MM.1S (cell line): Measurements from ENCODE around the gene SMIM38.

Experiments
- DNase-seq: peaks from one replicate; pipeline ENCODE4 v3.0.0-alpha.2; 2015
- H2AFZ ChIP-seq: fragments of 300-600 bp; sonication (generic); 2 replicates; pipeline ENCODE4 v1.6.0; 2016; ENCODE audit warnings: antibody characterized with exemption, low read length
- H3F3A ChIP-seq: fragments of 300-600 bp; sonication (generic); 2 replicates; pipeline ENCODE4 v1.6.1; 2016; ENCODE audit warnings: mild to moderate bottlenecking, antibody characterized with exemption, low read length, moderate library complexity, mixed read lengths; ENCODE audit not compliant: insufficient read depth
- H3K27ac ChIP-seq: fragments of 300-600 bp; sonication (generic); 2 replicates; pipeline ENCODE4 v1.5.1; 2016; ENCODE audit warnings: mild to moderate bottlenecking, low read length
- H3K27me3 ChIP-seq: fragments of 300-600 bp; sonication (generic); replicated peaks from 2 replicates; pipeline ENCODE4 v1.6.0; 2016; ENCODE audit warnings: low read length; ENCODE audit not compliant: insufficient read depth
- H3K36me3 ChIP-seq: fragments of 300-600 bp; sonication (generic); replicated peaks from 2 replicates; pipeline ENCODE4 v1.6.1; 2016; ENCODE audit warnings: mild to moderate bottlenecking, low read length, mixed read lengths; ENCODE audit not compliant: insufficient read depth
- H3K4me1 ChIP-seq: fragments of 300-600 bp; sonication (generic); 2 replicates; pipeline ENCODE4 v1.6.1; 2016; ENCODE audit warnings: low read length, mixed read lengths
- H3K4me2 ChIP-seq: fragments of 300-600 bp; sonication (generic); 2 replicates; pipeline ENCODE4 v1.6.0; 2016; ENCODE audit warnings: low read depth, low read length
- H3K4me3 ChIP-seq: fragments of 300-600 bp; sonication (generic); 2 replicates; pipeline ENCODE4 v1.5.1; 2016; ENCODE audit warnings: low read length, mixed read lengths
- H3K79me2 ChIP-seq: fragments of 300-600 bp; sonication (generic); 2 replicates; pipeline ENCODE4 v1.6.1; 2016; ENCODE audit warnings: mixed run types, low read length, mixed read lengths
- H3K9ac ChIP-seq: fragments of 300-600 bp; sonication (generic); 2 replicates; pipeline ENCODE4 v1.6.1; 2016; ENCODE audit warnings: low read length, mixed read lengths
- H3K9me2 ChIP-seq: fragments of 300-600 bp; sonication (generic); replicated peaks from 2 replicates; pipeline ENCODE4 v1.6.1; 2016; ENCODE audit warnings: mild to moderate bottlenecking, low read length, mixed read lengths; ENCODE audit not compliant: insufficient read depth
- H3K9me3 ChIP-seq: fragments of 300-600 bp; sonication (generic); replicated peaks from 2 replicates; pipeline ENCODE4 v1.6.1; 2016; ENCODE audit warnings: mild to moderate bottlenecking, low read length, mixed read lengths; ENCODE audit not compliant: insufficient read depth
- H4K20me1 ChIP-seq: fragments of 300-600 bp; sonication (generic); 2 replicates; pipeline ENCODE4 v1.6.1; 2016; ENCODE audit warnings: mild to moderate bottlenecking, low read length, moderate library complexity, mixed read lengths; ENCODE audit not compliant: insufficient read depth
- EZH2 ChIP-seq: fragments of 300-600 bp; sonication (generic); optimal IDR thresholded peaks from 2 replicates; pipeline ENCODE3; 2017; ENCODE audit warnings: low read depth, mild to moderate bottlenecking, antibody characterized with exemption, low read length, mixed read lengths
- EZH2phosphoT487 ChIP-seq: fragments of 300-600 bp; sonication (generic); IDR thresholded peaks from 2 replicates; pipeline ENCODE4 v1.6.1; 2018; ENCODE audit warnings: antibody characterized with exemption, low read length
- TF ChIP-seq, protein P1 (sequence below): fragments of 300-600 bp; sonication (generic); IDR thresholded peaks from 2 replicates; pipeline ENCODE4 v1.5.1; 2016; ENCODE audit warnings: antibody characterized with exemption, low read length, mixed read lengths

The SMIM38 gene

DNA sequence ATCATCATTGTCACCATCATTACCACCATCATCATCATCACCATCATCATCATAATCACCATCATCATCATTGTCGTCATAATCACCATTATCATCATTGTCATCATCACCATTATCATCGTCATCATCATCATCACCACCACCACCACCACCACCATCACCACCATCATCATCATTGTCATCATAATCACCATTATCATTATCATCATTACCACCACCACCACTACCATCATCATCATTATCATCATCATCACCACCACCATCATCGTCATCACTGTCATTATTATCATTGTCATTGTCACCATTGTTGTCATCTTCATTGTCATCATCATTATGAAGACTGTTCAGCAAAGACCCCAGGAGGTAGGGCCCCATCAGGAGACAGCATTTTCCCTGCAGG lies 33.3 kb downstream of the SMIM38 start:
- H3K27ac ChIP-seq: no peak overlapping the region
- no peaks in the 10 kb centered on the region for H3K9me3 ChIP-seq
- H3K4me1 ChIP-seq: no peaks in the 10 kb centered on the region
- H3K4me3 ChIP-seq: no peak overlapping the region
- H3K9ac ChIP-seq: no peak overlapping the region
- H3K27me3 ChIP-seq: peaks cover 31% of the 10 kb centered on the region
- no peak for DNase-seq
- no peaks in the 10 kb centered on the region for H4K20me1 ChIP-seq
- H3K79me2 ChIP-seq: no peaks in the 10 kb centered on the region
- no peaks in the 10 kb centered on the region for H3K36me3 ChIP-seq
- TF ChIP-seq EZH2phosphoT487 (no peak), EZH2 (no peak)
- TF ChIP-seq, protein P1, sequence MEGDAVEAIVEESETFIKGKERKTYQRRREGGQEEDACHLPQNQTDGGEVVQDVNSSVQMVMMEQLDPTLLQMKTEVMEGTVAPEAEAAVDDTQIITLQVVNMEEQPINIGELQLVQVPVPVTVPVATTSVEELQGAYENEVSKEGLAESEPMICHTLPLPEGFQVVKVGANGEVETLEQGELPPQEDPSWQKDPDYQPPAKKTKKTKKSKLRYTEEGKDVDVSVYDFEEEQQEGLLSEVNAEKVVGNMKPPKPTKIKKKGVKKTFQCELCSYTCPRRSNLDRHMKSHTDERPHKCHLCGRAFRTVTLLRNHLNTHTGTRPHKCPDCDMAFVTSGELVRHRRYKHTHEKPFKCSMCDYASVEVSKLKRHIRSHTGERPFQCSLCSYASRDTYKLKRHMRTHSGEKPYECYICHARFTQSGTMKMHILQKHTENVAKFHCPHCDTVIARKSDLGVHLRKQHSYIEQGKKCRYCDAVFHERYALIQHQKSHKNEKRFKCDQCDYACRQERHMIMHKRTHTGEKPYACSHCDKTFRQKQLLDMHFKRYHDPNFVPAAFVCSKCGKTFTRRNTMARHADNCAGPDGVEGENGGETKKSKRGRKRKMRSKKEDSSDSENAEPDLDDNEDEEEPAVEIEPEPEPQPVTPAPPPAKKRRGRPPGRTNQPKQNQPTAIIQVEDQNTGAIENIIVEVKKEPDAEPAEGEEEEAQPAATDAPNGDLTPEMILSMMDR: no peak
- no peak overlapping the region for H2AFZ ChIP-seq
- H3K9me2 ChIP-seq: no peaks in the 10 kb centered on the region
- H3F3A ChIP-seq: no peaks in the 10 kb centered on the region
- H3K4me2 ChIP-seq: no peak overlapping the region

DNA sequence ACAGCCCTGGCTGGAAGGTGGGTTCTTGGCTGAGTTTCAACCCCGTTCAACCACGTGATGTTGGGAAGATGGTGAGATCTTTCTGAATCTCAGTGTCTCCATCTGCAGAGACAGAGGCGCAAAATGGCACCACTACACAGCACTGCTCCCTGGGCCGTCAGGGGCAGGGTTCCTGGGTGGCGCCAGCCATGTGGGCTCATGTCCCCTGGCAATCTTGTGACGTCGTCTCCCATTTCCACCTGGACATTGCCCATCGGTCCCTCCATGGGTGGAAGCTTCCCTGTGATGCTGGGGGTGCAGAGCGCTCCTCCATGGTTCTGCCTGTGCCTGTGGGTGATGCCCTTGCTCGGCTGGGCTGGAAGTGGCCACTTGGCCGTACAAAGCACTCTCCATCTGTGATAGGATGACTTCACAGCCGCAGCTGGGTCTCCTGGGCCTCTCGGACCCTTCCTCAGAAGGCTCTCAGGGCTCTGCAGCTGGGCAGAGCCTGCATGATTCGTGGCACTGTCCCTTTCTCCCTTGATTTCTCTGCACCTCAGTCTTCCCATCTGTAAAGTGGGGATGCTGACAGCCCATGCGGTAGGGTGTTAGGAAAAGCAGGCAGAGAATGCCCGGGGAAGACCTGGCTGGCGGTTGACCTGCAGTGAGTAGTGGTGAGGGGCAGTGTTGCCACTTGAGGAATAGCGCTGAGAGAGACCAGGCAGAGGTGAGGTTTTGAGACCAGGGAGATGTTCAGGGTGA lies 35.2 kb downstream of the SMIM38 start:
- peaks cover 37% of the 10 kb centered on the region for H3K27me3 ChIP-seq
- TF ChIP-seq EZH2: no peak
- TF ChIP-seq, protein P1: no peak
- no peak for TF ChIP-seq EZH2phosphoT487
- no peak overlapping the region for H3K4me3 ChIP-seq
- H3K9ac ChIP-seq: no peak overlapping the region
- H2AFZ ChIP-seq: no peak overlapping the region
- H3K4me2 ChIP-seq: no peak overlapping the region
- no peaks in the 10 kb centered on the region for H3K9me3 ChIP-seq
- H3K79me2 ChIP-seq: no peaks in the 10 kb centered on the region
- no peaks in the 10 kb centered on the region for H3K4me1 ChIP-seq
- no peaks in the 10 kb centered on the region for H3F3A ChIP-seq
- DNase-seq: no peak
- no peaks in the 10 kb centered on the region for H3K36me3 ChIP-seq
- H4K20me1 ChIP-seq: no peaks in the 10 kb centered on the region
- H3K9me2 ChIP-seq: no peaks in the 10 kb centered on the region
- no peak overlapping the region for H3K27ac ChIP-seq

- no peaks in the 10 kb centered on the region for H3K4me1 ChIP-seq
- H3K9me2 ChIP-seq: no peaks in the 10 kb centered on the region
- H3K4me3 ChIP-seq: no peak overlapping the region
- H3K9me3 ChIP-seq: no peaks in the 10 kb centered on the region
- H3K36me3 ChIP-seq: no peaks in the 10 kb centered on the region
- no peaks in the 10 kb centered on the region for H4K20me1 ChIP-seq
- H3K9ac ChIP-seq: no peak overlapping the region
- peaks cover 43% of the 10 kb centered on the region for H3K27me3 ChIP-seq
- TF ChIP-seq EZH2 (no peak), EZH2phosphoT487 (no peak)
- TF ChIP-seq, protein P1: no peak
- DNase-seq: no peak
- H3K4me2 ChIP-seq: no peak overlapping the region
- no peak overlapping the region for H3K27ac ChIP-seq
- H2AFZ ChIP-seq: no peak overlapping the region
- no peaks in the 10 kb centered on the region for H3F3A ChIP-seq
- no peaks in the 10 kb centered on the region for H3K79me2 ChIP-seq
Measured at GRCh38 chr11:69192301-69192721, 36.6 kb downstream of the SMIM38 start.
